SH-SY5Y (cell line): Measurements from ENCODE around the gene HECTD4.

Experiments
- GATA2 ChIP-seq: IDR thresholded peaks from 2 replicates; pipeline ENCODE4 v1.6.1; 2011; ENCODE audit warnings: mild to moderate bottlenecking, low read depth, low read length
- GATA3 ChIP-seq: IDR thresholded peaks from 2 replicates; pipeline ENCODE4 v1.6.1; 2011; ENCODE audit warnings: low read depth, mild to moderate bottlenecking, low read length, moderate library complexity

The HECTD4 gene

DNA sequence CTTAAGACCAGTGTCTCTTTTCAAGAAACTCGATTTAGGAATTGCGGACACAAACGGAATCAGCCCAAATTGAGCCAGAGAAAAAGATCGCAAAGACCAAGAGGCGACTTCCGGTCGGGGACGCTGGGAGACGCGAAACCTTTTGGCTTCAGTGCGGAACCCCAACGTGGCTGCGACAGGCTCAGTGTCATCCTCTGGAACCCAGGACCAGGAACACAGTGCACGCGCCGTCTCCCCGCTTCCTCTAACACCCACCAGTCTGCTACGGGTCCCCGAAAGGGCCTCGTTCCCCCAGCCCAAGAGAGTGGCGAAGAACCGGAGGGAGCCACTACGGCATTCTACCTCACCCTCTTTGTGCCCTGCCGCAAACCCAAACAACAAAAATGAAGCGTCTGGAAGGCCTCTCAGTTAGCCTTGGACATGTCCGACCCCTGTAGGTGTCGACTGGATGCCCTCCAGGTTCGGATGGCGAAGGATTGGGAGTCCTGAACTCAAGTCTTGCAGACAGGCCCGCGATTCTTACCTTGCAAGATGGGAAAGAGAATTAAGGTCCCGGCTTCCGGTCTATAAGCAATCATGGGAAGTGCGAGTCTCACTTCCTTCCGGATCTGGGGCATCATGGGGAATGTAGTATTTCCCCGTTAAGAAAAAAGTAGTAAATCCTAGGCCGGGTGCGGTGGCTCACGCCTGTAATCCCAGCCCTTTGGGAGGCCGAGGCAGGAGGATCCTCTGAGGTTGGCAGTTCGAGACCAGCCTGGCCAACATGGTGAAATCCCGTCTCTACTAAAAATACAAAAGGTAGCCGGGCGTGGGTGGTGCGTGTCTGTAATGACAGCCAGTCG lies 27.1 kb upstream of the HECTD4 start, which contains the start of gene RPL6:
Gene RPL6 (minus strand): TSS at position 542 of the 842 bp plus-strand sequence. CDS start 949 bp downstream, outside the sequence.
- TF ChIP-seq GATA2 (no peak), GATA3 (no peak)

- TF ChIP-seq GATA3 = no peak
- no peak for TF ChIP-seq GATA2
Observed at GRCh38 chr12:112408621-112409020, 26.4 kb upstream of the HECTD4 start.

GRCh38 chr12:112406519-112407488 lies 24.6 kb upstream of the HECTD4 start:
- TF ChIP-seq GATA3 = no peak
- TF ChIP-seq GATA2 = no peak

DNA sequence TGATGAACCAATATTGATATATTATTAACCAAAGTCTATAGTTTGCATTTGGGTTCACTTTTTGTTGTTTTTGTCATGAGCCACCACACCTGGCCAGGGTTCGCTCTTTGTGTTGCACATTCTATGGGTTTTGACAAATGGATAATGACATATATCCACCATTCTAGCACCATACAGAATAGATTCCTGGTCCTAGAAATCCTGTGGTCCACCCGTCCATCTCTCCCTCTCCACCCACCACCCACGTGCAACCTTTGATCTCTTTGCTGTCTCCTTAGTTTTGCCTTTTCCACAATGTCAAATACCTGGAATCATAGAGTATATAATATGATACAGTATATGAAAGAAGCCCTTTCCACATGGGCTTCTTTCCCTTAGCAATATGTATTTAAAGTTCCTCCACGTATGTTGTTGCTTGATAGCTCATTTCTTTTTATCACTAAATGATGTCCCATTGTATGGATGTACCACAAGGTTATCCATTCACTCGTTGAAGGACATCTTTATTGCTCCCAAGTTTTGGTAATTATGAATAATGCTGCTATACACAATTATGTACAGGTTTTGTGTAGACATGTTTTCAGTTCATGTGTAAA lies 19.8 kb upstream of the HECTD4 start:
- no peak for TF ChIP-seq GATA3
- no peak for TF ChIP-seq GATA2

- TF ChIP-seq GATA3 = no peak
- no peak for TF ChIP-seq GATA2
Observed at GRCh38 chr12:112401054-112401453, 18.8 kb upstream of the HECTD4 start.

DNA sequence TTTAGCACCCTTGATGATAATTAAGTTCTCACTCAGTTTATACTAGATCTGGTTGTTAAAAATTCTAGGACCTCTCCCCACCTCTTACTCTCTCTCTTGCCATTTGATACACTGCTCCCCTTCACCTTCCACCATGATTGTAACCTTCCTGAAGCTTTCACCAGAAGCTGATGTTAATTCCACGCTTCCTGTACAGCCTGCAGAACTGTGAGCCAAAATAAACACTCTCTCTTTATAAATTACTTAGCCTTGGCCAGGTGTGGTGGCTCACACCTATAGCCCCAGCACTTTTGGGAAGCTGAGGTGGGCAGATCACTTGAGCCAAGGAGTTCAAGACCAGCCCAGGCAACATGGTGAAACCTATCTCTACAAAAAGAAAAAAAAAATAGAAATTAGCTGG lies 11.1 kb upstream of the HECTD4 start:
- TF ChIP-seq GATA2 = no peak
- no peak for TF ChIP-seq GATA3

DNA sequence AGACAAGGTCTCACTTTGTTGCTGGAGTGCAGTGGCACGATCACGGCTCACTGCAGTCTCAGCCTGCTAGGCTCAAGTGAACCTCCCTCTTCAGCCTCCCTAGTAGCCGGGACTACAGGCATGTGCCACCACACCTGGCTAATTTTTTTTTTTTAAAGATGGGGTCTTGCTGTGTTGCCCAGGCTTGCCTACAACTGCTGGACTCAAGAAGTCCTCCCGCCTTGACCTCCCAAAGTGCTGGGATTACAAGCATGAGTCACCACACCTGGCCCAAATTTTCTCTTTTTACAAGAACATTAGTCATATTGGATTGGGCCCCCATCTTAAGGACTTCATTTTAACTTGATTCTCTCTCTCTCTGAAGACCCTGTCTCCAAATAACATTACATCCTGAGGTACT lies 7.0 kb upstream of the HECTD4 start:
- no peak for TF ChIP-seq GATA2
- TF ChIP-seq GATA3 = no peak

- no peak for TF ChIP-seq GATA2
- no peak for TF ChIP-seq GATA3
Observed at GRCh38 chr12:112386726-112387125, 4.5 kb upstream of the HECTD4 start.

DNA sequence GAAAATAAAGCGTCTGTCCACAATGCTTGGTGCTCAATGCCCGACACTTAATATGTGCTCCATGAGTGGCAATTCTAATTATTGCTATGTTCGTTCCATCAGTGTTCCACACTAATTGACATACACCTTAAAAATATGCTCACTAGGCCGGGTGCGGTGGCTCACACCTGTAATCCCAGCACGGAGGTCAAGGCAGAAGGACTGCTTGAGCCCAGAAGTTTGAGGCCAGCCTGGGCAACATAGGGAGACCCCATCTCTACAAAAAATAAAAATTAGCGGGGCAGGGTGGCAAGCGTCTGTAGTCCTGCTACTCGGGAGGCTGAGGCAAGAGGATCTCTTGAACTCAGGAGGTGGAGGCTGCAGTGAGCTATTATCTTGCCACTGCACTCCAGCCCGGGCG lies 635 bp upstream of the HECTD4 start:
- TF ChIP-seq GATA2 (no peak), GATA3 (no peak)

GRCh38 chr12:112381406-112381882 lies 787 bp downstream of the HECTD4 start:
- TF ChIP-seq GATA3 = no peak
- TF ChIP-seq GATA2 = no peak

GRCh38 chr12:112380663-112381405 lies 1.4 kb downstream of the HECTD4 start:
- TF ChIP-seq GATA2 = no peak
- TF ChIP-seq GATA3 = no peak

- TF ChIP-seq GATA3 = no peak
- no peak for TF ChIP-seq GATA2
Observed at GRCh38 chr12:112375105-112375504, 7.1 kb downstream of the HECTD4 start.

GRCh38 chr12:112374166-112374740 lies 8.0 kb downstream of the HECTD4 start:
- TF ChIP-seq GATA3 (no peak), GATA2 (no peak)
